ENCODE data around the gene EVX2. TPM values are rescaled to one million over a fixed set of nuclear protein-coding genes. Genes with fewer than 3 reads are reported as not detected.

Gene EVX2
- total RNA-seq, 4 donors from 2014 or later: 0.28 TPM; not detected in 3

- Histone ChIP-seq H3K4me3 (peak overlapping the region; percentile 62 to 78), H3K9me3 (no peaks in the 10 kb centered on the region), H3K36me3 (no peaks in the 10 kb centered on the region), H3K27me3 (no peaks in the 10 kb centered on the region), H3K4me1 (no peaks in the 10 kb centered on the region), H3K27ac (peak overlapping the region; percentile 98 to 99)
- intact Hi-C loops (cut with DNase I; ENCODE audit: low total_unique reads): loop anchor here (5.0 to 10.0 kb wide), 3 partner anchors 509 to 1136 kb away; partner anchors contain the start of gene NFE2L2
- DNase-seq: peak; percentile 48 to 53
- no peak for TF ChIP-seq CTCF (IDR thresholded peaks at IDR 0.05)
- no peak for TF ChIP-seq POLR2A (IDR thresholded peaks at IDR 0.05)
Measured at GRCh38 chr2:176128172-176128981, 44.6 kb upstream of the EVX2 start.

- Histone ChIP-seq H3K27me3 (no peaks in the 10 kb centered on the region), H3K4me1 (no peaks in the 10 kb centered on the region), H3K36me3 (no peaks in the 10 kb centered on the region), H3K9me3 (no peaks in the 10 kb centered on the region), H3K27ac (peak overlapping the region; percentile 98 to 99), H3K4me3 (peak overlapping the region; percentile 62 to 78)
- TF ChIP-seq POLR2A (IDR thresholded peaks at IDR 0.05) (no peak), CTCF (IDR thresholded peaks at IDR 0.05) (peak in 1 of 4 experiments; percentile 3)
- intact Hi-C loops (cut with DNase I; ENCODE audit: low total_unique reads): loop anchor here (5.0 to 10.0 kb wide), 3 partner anchors 510 to 1137 kb away; partner anchors contain the start of gene NFE2L2
- DNase-seq: no peak
Measured at GRCh38 chr2:176127774-176128072, 44.0 kb upstream of the EVX2 start.

DNA sequence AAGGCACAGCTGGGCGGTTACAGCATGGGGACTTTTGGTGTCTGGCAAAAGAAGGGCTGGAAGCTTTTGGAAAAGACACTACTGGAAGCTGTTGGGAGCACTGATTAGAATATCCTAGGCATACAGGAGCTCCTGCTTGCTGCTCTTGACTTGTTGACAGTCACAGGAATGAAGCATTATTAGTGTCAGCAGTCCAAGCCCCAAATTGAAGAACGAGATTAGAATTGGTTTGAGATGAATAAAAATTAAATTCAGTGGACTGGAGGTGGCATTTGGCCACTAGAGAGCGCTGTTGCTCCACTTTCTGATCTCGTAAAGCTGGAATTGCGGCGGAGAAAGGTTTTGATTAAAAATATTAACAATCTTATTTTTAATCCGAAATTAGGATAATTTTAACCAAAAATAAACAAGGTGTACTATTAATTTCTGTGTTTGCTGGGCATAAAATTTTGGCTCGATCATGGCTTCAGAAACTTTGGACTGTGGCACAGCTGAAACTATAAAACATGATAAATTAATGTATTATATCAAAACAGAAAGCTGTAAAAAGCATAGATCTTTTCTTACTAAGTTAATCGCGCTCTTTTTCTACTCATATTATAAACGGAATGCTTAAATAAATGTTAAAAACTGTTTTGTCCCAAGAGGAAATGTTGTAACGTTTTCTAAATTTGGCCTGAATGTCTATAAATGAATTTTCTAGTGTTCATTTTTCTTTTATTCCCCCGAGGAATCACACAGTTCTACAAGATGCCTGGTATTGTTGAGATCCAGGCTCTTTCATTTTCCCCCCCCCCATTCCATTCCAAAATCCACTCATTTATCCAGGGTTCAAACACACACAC is 43.4 kb upstream of the EVX2 start:
- peak; percentile 19 to 30 for TF ChIP-seq POLR2A (IDR thresholded peaks at IDR 0.05)
- peak; percentile 84 to 95 (median 89) for TF ChIP-seq CTCF (IDR thresholded peaks at IDR 0.05)
- no peaks in the 10 kb centered on the region for H3K27me3 ChIP-seq
- H3K27ac ChIP-seq: peak overlapping the region; percentile 98 to 99
- no peaks in the 10 kb centered on the region for H3K4me1 ChIP-seq
- peak overlapping the region; percentile 15 to 16 for H3K4me3 ChIP-seq
- intact Hi-C loops (cut with DNase I; ENCODE audit: low total_unique reads): loop anchor here (5.0 to 10.0 kb wide), 3 partner anchors 510 to 1138 kb away; partner anchors contain the start of gene NFE2L2
- H3K36me3 ChIP-seq: no peaks in the 10 kb centered on the region
- H3K9me3 ChIP-seq: no peaks in the 10 kb centered on the region
- peak; percentile 81 to 88 for DNase-seq

- Histone ChIP-seq H3K27me3 (no peaks in the 10 kb centered on the region), H3K4me1 (no peaks in the 10 kb centered on the region), H3K4me3 (peak overlapping the region in 1 of 2 donors; percentile 51), H3K9me3 (no peaks in the 10 kb centered on the region), H3K27ac (peak overlapping the region; percentile 98 to 99), H3K36me3 (no peaks in the 10 kb centered on the region)
- no peak for DNase-seq
- intact Hi-C loops (cut with DNase I; ENCODE audit: low total_unique reads): loop anchor here (5.0 to 10.0 kb wide), 3 partner anchors 512 to 1139 kb away; partner anchors contain the start of gene NFE2L2
- no peak for TF ChIP-seq POLR2A (IDR thresholded peaks at IDR 0.05)
- TF ChIP-seq CTCF (IDR thresholded peaks at IDR 0.05): no peak
Measured at GRCh38 chr2:176125772-176126054, 42.0 kb upstream of the EVX2 start.

Data from uterus (tissue), 4 donors.